Vagina (tissue), 2 donors: ENCODE measurements around the gene GLCE.

Experiments used
- POLR2A ChIP-seq, 2 donors: fragments of 450-650 bp; IDR thresholded peaks; one replicate each; pipeline ENCODE4 v1.6.1; 2017; ENCODE audit warnings: antibody characterized with exemption in 2 of 2, mild to moderate bottlenecking in 2 of 2, moderate library complexity in 2 of 2
- POLR2AphosphoS5 ChIP-seq, 2 donors: sonication (generic); formaldehyde crosslinking; IDR thresholded peaks; one replicate each; pipeline ENCODE4 v1.9.0; 2017; ENCODE audit warnings: antibody characterized with exemption in 2 of 2, mild to moderate bottlenecking in 2 of 2, low read depth in 1 of 2; ENCODE audit not compliant: insufficient read depth in 1 of 2
- TF ChIP-seq, protein P1 (sequence below), 3 experiments: fragments of 450-650 bp in 2 of 3; fragments of 200-600 bp in 1 of 3; sonication (generic) in 1 of 3; IDR thresholded peaks; one replicate each; pipeline ENCODE4 v1.5.1; 2017 to 2019; ENCODE audit warnings: antibody characterized with exemption in 3 of 3, mild to moderate bottlenecking in 2 of 3, moderate library complexity in 2 of 3

DNA sequence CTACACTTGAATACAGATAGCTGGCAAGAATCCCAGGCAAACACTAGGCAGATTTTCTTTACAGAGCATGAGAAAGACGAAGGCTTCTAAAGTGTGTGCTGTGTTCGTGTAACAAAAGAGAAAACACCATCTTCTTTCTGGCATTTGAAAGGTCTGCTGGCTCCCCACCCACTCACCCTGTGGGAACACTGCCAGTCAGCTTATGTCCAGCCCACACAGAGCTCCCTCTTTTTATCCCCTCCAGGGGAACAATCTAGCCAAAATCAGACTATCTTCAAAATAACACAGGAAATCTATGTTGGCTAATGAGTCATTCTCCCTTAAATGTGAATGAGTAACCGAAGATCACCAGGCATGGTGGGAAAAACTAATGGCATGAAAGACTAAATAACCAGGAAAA, 92.7 kb downstream of the GLCE start:
- TF ChIP-seq, protein P1, sequence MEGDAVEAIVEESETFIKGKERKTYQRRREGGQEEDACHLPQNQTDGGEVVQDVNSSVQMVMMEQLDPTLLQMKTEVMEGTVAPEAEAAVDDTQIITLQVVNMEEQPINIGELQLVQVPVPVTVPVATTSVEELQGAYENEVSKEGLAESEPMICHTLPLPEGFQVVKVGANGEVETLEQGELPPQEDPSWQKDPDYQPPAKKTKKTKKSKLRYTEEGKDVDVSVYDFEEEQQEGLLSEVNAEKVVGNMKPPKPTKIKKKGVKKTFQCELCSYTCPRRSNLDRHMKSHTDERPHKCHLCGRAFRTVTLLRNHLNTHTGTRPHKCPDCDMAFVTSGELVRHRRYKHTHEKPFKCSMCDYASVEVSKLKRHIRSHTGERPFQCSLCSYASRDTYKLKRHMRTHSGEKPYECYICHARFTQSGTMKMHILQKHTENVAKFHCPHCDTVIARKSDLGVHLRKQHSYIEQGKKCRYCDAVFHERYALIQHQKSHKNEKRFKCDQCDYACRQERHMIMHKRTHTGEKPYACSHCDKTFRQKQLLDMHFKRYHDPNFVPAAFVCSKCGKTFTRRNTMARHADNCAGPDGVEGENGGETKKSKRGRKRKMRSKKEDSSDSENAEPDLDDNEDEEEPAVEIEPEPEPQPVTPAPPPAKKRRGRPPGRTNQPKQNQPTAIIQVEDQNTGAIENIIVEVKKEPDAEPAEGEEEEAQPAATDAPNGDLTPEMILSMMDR (IDR thresholded peaks at IDR 0.05), result no peak
- TF ChIP-seq POLR2A (IDR thresholded peaks at IDR 0.05) (no peak), POLR2AphosphoS5 (IDR thresholded peaks at IDR 0.05; ENCODE audit: insufficient read depth in 1 of 2, low read depth in 1 of 2) (no peak)
